BE2C (cell line): Measurements from ENCODE around the gene TCF7L1.
"Not testable (repeated sequence)": the region's sequence is repeated elsewhere in the genome, so short reads cannot be mapped to it uniquely, and the experiment has no call there.

Experiments
- DNase-seq: peaks from one replicate; pipeline ENCODE4 v3.0.0-alpha.2; 2020
- H3K27me3 ChIP-seq: fragments of 250-450 bp; sonication (Bioruptor Pico); 2 replicates; pipeline ENCODE4 v1.5.1; 2020; ENCODE audit warnings: mild to moderate bottlenecking
- H3K36me3 ChIP-seq: fragments of 250-450 bp; sonication (Bioruptor Pico); 2 replicates; pipeline ENCODE4 v1.5.1; 2020; ENCODE audit warnings: mild to moderate bottlenecking
- H3K4me1 ChIP-seq: fragments of 250-450 bp; sonication (Bioruptor Pico); 2 replicates; pipeline ENCODE4 v1.5.1; 2020
- H3K4me3 ChIP-seq: 2 replicates; pipeline ENCODE4 v1.5.1; 2011; ENCODE audit warnings: low read depth, low read length
- H3K9me3 ChIP-seq: fragments of 250-450 bp; sonication (Bioruptor Pico); 2 replicates; pipeline ENCODE4 v1.5.1; 2020
- TF ChIP-seq, protein P1 (sequence below): IDR thresholded peaks from 2 replicates; pipeline ENCODE4 v1.5.1; 2012; ENCODE audit warnings: mild to moderate bottlenecking, low read depth, low read length

TCF7L1 gene

DNA sequence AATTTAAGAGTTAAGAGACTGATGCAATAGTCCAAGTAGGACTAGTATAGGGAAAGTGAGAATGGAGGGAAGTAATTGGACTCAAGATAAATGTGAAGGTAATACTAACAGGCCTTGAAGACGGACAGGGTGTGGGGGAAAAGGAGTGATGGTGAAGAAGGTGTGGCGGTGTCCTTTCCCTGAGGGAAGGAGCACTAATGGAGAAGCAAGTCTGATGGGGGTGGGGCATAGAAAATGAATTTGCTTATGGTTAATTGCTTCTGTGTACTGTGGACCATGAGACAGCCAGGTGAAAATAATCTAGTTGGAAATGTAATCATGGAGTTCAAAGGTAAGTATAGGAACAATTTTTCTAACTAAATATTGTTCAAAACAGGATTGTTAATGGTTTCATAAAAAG lies 201.7 kb downstream of the TCF7L1 start:
- TF ChIP-seq, protein P1, sequence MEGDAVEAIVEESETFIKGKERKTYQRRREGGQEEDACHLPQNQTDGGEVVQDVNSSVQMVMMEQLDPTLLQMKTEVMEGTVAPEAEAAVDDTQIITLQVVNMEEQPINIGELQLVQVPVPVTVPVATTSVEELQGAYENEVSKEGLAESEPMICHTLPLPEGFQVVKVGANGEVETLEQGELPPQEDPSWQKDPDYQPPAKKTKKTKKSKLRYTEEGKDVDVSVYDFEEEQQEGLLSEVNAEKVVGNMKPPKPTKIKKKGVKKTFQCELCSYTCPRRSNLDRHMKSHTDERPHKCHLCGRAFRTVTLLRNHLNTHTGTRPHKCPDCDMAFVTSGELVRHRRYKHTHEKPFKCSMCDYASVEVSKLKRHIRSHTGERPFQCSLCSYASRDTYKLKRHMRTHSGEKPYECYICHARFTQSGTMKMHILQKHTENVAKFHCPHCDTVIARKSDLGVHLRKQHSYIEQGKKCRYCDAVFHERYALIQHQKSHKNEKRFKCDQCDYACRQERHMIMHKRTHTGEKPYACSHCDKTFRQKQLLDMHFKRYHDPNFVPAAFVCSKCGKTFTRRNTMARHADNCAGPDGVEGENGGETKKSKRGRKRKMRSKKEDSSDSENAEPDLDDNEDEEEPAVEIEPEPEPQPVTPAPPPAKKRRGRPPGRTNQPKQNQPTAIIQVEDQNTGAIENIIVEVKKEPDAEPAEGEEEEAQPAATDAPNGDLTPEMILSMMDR: no peak
- H3K4me3 ChIP-seq: no peak overlapping the region
- no peaks in the 10 kb centered on the region for H3K36me3 ChIP-seq
- no peaks in the 10 kb centered on the region for H3K9me3 ChIP-seq
- H3K27me3 ChIP-seq: no peaks in the 10 kb centered on the region
- no peaks in the 10 kb centered on the region for H3K4me1 ChIP-seq
- DNase-seq: no peak

DNA sequence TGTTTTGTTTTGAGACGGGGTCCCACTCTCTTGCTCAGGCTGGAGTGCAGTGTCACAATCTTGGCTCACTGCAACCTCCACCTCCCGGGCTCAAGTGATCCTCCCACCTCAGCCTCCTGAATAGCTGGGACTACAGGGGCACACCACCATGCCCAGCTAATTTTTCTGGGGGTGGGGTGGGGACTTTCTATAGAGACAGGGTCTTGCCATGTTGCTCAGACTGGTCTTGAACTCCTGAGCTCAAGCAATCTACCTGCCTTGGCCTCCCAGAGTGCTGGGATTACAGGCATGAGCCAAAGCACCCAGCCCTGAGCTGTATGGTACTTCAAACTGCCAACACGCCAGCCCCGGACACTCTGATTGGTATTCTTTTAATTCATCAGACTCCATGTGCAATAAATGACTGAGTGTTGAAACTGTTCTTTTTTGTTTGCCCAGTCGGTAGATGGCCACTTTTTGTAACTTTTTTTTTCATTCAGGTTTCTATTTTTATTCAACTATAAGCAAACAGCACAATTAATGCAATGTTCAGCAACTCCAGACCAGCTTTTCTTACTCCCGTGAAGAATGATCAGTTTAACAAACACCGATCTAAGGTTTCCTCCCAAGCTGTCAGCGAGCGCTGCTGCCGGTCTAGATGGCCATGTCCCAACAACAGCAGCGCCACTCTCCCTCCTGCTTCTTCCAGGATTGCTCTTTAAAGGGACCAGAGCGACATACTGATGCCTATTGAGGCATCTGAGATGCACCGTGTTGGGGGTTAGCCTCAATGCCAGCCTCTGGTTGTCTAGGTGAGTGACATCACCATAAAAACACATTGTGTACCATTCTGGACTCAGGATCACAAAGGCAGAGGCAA lies 207.1 kb downstream of the TCF7L1 start:
- H3K4me3 ChIP-seq: no peak overlapping the region
- DNase-seq: no peak
- no peaks in the 10 kb centered on the region for H3K4me1 ChIP-seq
- no peaks in the 10 kb centered on the region for H3K27me3 ChIP-seq
- no peaks in the 10 kb centered on the region for H3K36me3 ChIP-seq
- TF ChIP-seq, protein P1: no peak
- no peaks in the 10 kb centered on the region for H3K9me3 ChIP-seq

DNA sequence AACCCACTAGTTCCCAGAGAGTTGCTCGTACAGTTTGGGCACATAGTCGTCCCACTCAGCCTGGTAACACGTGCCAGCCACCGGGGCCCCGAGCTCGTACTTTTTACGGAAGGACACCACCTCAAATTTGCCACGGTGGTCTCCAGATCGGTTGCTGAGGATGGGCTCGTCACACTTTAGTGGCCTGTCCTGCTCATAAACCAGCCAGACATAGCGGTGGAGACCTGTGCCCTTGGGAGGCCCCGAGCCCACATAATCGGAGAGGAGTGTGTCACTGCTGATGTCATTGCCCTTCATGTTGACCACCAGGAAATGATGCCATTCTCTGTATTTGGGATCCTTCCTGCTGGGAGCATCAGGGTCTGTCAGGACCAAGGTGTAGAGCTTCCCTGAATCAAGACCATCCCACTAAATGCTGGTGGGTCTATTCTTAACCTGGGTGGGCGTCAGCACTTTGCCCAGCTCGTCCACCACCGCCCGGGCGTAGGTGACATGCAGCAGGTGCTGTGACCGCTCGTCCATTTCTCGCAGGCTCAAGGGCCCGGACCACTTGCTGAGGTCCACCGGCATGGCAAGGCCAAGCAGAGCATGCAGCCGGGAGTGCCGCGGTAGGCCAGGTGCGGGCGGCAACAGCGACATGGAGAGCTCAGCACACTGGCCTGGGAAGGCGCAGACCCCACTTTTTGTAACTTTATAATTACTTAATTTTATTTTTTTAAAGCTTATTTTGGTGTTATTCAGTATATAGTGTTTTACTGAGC lies 208.3 kb downstream of the TCF7L1 start:
- H3K4me3 ChIP-seq: no peak overlapping the region
- no peaks in the 10 kb centered on the region for H3K36me3 ChIP-seq
- H3K27me3 ChIP-seq: no peaks in the 10 kb centered on the region
- H3K4me1 ChIP-seq: no peaks in the 10 kb centered on the region
- no peaks in the 10 kb centered on the region for H3K9me3 ChIP-seq
- TF ChIP-seq, protein P1: no peak
- no peak for DNase-seq

DNA sequence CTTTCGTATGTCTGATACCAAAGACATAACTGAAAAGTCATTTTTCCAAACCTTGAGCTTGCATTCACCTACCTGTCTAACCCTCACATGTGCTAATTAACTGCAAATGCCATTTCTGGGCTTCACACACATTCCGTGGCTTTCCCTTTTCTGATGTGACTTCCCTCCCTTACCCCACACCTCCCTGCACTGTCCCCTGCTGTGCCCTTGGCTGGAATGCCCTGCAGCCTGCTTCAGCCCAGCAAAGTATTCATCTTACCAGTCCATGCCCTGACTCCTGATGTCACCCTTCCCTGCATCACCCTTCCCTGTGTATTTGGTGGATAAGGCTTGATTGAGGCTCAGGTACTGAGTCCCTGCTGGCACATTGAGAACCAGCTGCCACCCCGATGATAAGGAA lies 209.0 kb downstream of the TCF7L1 start:
- no peaks in the 10 kb centered on the region for H3K4me1 ChIP-seq
- H3K4me3 ChIP-seq: no peak overlapping the region
- no peaks in the 10 kb centered on the region for H3K9me3 ChIP-seq
- no peaks in the 10 kb centered on the region for H3K27me3 ChIP-seq
- TF ChIP-seq, protein P1: no peak
- DNase-seq: no peak
- no peaks in the 10 kb centered on the region for H3K36me3 ChIP-seq

DNA sequence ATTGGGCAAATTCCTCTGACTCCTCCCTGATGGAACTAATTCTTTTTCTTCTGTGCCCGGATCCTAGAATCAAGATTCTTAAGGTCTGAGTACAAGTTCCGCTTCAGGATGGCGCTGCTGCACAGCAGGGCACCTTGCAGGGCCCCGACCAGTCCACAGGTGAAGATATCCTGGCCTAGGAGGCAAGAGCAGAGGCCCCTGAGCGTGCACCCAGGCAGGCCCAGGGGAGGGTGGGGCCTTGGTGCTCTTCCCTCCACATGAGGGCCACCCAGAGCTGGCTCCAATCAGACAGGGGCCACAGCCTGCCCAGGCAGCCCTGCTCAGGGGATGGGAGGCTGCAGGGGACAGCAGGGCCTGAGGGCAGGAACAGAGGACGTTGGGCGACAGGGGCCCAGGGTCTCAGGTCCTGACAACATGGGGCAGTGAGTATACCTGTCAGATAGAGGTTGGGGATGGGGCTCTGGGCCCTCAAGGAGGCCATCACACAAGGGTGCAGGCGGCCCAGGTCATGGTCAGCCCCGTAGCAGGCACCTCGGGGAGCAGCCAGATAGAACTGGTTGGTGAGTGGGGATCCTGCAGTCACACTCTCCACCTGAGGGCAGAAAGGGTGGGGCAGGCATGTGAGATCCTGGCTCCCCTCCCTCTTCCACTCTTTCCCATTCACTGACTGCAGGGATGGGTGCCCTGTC lies 210.2 kb downstream of the TCF7L1 start:
- H3K4me1 ChIP-seq, H3K4me3 ChIP-seq, H3K27me3 ChIP-seq, DNase-seq, H3K9me3 ChIP-seq, H3K36me3 ChIP-seq: not testable (repeated sequence)

DNA sequence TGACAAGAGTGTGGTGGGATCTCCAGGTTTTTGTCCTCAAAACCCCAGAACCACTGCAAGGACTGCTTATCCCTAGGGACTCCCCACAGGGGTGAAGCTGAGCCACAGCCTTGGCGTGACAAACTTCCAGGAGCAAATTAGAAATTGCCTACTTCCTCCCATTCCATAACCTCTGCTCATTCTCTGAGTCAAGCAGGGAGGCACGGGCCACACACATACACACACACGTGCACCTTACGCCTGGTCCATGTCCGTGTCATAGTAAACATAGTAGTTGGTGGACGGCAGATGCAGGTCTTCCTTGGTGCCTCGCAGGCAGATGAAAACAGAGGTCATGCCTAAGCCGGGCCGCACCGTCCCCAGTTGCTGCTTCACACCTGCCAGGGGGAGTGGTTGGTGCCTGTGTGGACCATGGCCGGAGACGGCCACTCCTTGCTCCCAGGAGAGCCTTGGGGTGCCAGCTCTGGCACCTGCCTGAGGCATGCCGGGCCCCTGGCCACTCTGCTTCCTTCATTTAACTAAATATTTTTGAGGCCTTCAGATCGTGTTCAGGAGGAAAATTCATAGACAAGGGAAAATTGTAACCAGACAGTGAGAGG lies 211.3 kb downstream of the TCF7L1 start:
- TF ChIP-seq, protein P1: no peak
- Histone ChIP-seq H3K4me1 (no peaks in the 10 kb centered on the region), H3K27me3 (no peaks in the 10 kb centered on the region), H3K4me3 (no peak overlapping the region), H3K9me3 (no peaks in the 10 kb centered on the region), H3K36me3 (no peaks in the 10 kb centered on the region)
- DNase-seq: no peak
